Parathyroid adenoma (tissue), 2 donors: ENCODE results near the gene HPN.

Source experiments
- H2AFZ ChIP-seq: fragments of 300-600 bp; sonication (generic); one replicate; pipeline ENCODE4 v1.7.0; 2017; ENCODE audit warnings: antibody characterized with exemption, mild to moderate bottlenecking
- H3K27ac ChIP-seq: fragments of 300-600 bp; sonication (generic); one replicate; pipeline ENCODE4 v1.7.0; 2017
- H3K27me3 ChIP-seq: fragments of 300-600 bp; sonication (generic); one replicate; pipeline ENCODE4 v1.7.0; 2017; ENCODE audit warnings: low read length; ENCODE audit not compliant: control insufficient read depth, insufficient read depth
- H3K36me3 ChIP-seq: fragments of 300-600 bp; sonication (generic); one replicate; pipeline ENCODE4 v1.7.0; 2017; ENCODE audit warnings: low read length; ENCODE audit not compliant: control insufficient read depth, insufficient read depth
- H3K4me1 ChIP-seq: fragments of 300-600 bp; sonication (generic); one replicate; pipeline ENCODE4 v1.7.0; 2017; ENCODE audit warnings: control low read depth
- H3K4me2 ChIP-seq: fragments of 300-600 bp; sonication (generic); one replicate; pipeline ENCODE4 v1.7.0; 2017; ENCODE audit warnings: low read length
- H3K4me3 ChIP-seq: fragments of 300-600 bp; sonication (generic); one replicate; pipeline ENCODE4 v1.7.0; 2017; ENCODE audit warnings: low read depth, low read length
- H3K79me2 ChIP-seq: fragments of 300-600 bp; sonication (generic); one replicate; pipeline ENCODE4 v1.7.0; 2017; ENCODE audit warnings: control low read depth
- H3K9ac ChIP-seq: fragments of 300-600 bp; sonication (generic); one replicate; pipeline ENCODE4 v1.7.0; 2017; ENCODE audit warnings: mild to moderate bottlenecking
- H3K9me3 ChIP-seq: fragments of 300-600 bp; sonication (generic); one replicate; pipeline ENCODE4 v1.7.0; 2017; ENCODE audit warnings: low read length; ENCODE audit not compliant: control insufficient read depth
- TF ChIP-seq, protein P1 (sequence below): fragments of 300-600 bp; sonication (generic); IDR thresholded peaks from one replicate; pipeline ENCODE4 v1.7.0; 2017; ENCODE audit warnings: antibody characterized with exemption, mild to moderate bottlenecking
- donor health status: primary hyperparathyroidism.

HPN gene

GRCh38 chr19:35070471-35070870 is 28.9 kb downstream of the HPN start:
- no peak overlapping the region for H3K4me2 ChIP-seq
- no peak overlapping the region for H3K9ac ChIP-seq
- no peaks in the 10 kb centered on the region for H3K27me3 ChIP-seq
- H3K4me1 ChIP-seq = peaks cover 18% of the 10 kb centered on the region
- no peaks in the 10 kb centered on the region for H3K9me3 ChIP-seq
- H3K4me3 ChIP-seq = no peak overlapping the region
- H2AFZ ChIP-seq = no peak overlapping the region
- no peaks in the 10 kb centered on the region for H3K36me3 ChIP-seq
- no peaks in the 10 kb centered on the region for H3K79me2 ChIP-seq
- TF ChIP-seq, protein P1, sequence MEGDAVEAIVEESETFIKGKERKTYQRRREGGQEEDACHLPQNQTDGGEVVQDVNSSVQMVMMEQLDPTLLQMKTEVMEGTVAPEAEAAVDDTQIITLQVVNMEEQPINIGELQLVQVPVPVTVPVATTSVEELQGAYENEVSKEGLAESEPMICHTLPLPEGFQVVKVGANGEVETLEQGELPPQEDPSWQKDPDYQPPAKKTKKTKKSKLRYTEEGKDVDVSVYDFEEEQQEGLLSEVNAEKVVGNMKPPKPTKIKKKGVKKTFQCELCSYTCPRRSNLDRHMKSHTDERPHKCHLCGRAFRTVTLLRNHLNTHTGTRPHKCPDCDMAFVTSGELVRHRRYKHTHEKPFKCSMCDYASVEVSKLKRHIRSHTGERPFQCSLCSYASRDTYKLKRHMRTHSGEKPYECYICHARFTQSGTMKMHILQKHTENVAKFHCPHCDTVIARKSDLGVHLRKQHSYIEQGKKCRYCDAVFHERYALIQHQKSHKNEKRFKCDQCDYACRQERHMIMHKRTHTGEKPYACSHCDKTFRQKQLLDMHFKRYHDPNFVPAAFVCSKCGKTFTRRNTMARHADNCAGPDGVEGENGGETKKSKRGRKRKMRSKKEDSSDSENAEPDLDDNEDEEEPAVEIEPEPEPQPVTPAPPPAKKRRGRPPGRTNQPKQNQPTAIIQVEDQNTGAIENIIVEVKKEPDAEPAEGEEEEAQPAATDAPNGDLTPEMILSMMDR = no peak
- H3K27ac ChIP-seq = no peak overlapping the region

DNA sequence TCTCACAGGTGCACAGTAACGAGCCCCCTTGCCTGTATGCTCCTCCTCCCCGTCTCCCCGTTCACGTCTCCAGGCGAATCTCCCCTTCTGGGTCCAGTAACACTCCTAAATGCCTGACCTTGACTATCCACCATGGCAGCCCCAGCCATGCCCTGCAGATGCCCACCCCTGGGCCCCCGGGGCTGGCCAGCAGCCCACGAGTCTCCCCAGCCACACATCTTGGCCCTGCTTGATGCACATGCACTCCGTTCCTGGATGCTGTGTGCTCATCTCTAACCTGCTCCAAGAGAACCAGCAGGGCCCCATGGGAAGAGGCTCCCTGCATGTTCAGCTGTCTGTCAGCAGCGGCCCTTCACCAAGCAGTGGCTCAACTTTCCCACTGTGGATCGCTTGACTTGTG is 32.0 kb downstream of the HPN start:
- Histone ChIP-seq H3K4me1 (peaks cover 7% of the 10 kb centered on the region), H3K4me2 (no peak overlapping the region), H3K9ac (no peak overlapping the region), H3K9me3 (no peaks in the 10 kb centered on the region), H3K27ac (no peak overlapping the region), H3K4me3 (no peak overlapping the region), H3K79me2 (no peaks in the 10 kb centered on the region), H3K36me3 (no peaks in the 10 kb centered on the region), H3K27me3 (no peaks in the 10 kb centered on the region), H2AFZ (no peak overlapping the region)
- TF ChIP-seq, protein P1 = no peak

DNA sequence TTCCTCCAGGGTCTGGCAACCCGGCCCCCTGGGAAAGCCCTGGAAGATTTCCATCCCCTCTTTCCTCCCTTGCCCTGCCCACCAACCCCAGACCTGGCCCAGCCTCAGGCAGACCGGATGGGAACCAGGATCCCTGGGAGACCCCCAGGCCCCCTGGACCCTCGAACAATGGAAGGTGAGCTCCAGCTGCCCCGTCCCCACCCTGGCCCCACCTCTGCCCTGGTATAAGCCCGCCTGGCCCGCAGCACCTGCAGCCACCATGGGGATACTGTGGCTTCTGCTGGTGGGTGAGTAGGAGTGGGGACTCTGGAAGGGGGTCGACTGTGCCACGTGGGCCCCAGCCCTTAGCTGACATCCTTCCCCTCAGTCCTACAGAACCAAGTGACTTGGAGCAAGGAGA is 32.4 kb downstream of the HPN start:
- no peaks in the 10 kb centered on the region for H3K36me3 ChIP-seq
- H3K27ac ChIP-seq = no peak overlapping the region
- H3K4me1 ChIP-seq = peaks cover 2% of the 10 kb centered on the region
- H3K4me3 ChIP-seq = no peak overlapping the region
- no peak overlapping the region for H3K9ac ChIP-seq
- H2AFZ ChIP-seq = no peak overlapping the region
- H3K9me3 ChIP-seq = no peaks in the 10 kb centered on the region
- no peaks in the 10 kb centered on the region for H3K27me3 ChIP-seq
- no peak overlapping the region for H3K4me2 ChIP-seq
- H3K79me2 ChIP-seq = no peaks in the 10 kb centered on the region
- TF ChIP-seq, protein P1 = no peak

- Histone ChIP-seq H3K27me3 (no peaks in the 10 kb centered on the region), H3K4me1 (no peaks in the 10 kb centered on the region), H3K9me3 (no peaks in the 10 kb centered on the region), H3K9ac (no peak overlapping the region), H2AFZ (no peak overlapping the region), H3K27ac (no peak overlapping the region), H3K4me2 (no peak overlapping the region), H3K36me3 (no peaks in the 10 kb centered on the region), H3K79me2 (no peaks in the 10 kb centered on the region), H3K4me3 (no peak overlapping the region)
- TF ChIP-seq, protein P1 = no peak
These were observed 33.1 kb downstream of the HPN start for GRCh38 chr19:35074426-35075201.
